ENCODE results near the gene PPT2. TPM values are rescaled to one million over a fixed set of nuclear protein-coding genes. Genes with fewer than 3 reads are reported as not detected.
"Not testable (repeated sequence)": the region's sequence is repeated elsewhere in the genome, so short reads cannot be mapped to it uniquely, and the experiment has no call there.

Gene PPT2
- polyA plus RNA-seq, 2 of the 4 experiments (the other 2 are of a cell fraction), result 9.3 to 11.7 TPM

DNA sequence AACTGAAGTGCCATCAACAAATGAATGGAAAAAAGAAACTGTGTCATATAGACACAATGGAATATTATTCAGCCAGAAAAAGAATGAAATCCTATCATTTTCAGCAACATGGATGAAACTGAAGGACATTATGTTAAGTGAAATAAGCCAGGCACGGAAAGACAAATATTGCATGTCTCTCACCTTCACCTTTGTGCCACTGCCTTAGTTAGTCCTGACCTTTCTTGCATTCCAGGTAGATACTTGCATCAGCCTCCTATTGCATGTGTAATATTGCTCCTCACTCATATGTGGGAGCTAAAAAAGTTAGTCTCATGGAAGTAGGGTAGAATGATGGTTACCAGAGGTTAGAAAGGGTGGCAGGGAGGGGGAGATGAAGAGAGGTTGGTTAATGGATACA, 55.1 kb downstream of the PPT2 start:
- Histone ChIP-seq H3K4me3 (no peak overlapping the region), H3K4me2 (no peak overlapping the region), H3K27ac (no peak overlapping the region), H3K4me1 (no peaks in the 10 kb centered on the region), H3K9me3 (no peaks in the 10 kb centered on the region)
- FAIRE-seq, result no peak
- POLR2A ChIA-PET, result no interaction called here
- WGBS (ENCODE audit: missing lambda C conversion rate), result 0% methylated on average over 1 of the region's 1 CpG
- TF ChIP-seq RNF2 (IDR thresholded peaks at IDR 0.05; ENCODE audit: borderline replicate concordance, low read depth), result no peak
- no peak for TF ChIP-seq HOXB5 (CRISPR knock-in tag; IDR thresholded peaks at IDR 0.05)
- no peak for TF ChIP-seq MAFK (IDR thresholded peaks at IDR 0.05; ENCODE audit: partially characterized antibody)
- CTCF ChIA-PET, result no interaction called here
- no peak for DNase-seq (ENCODE audit: low read depth in 1 of 2, low spot score in 1 of 2)
- no peak for ATAC-seq

DNA sequence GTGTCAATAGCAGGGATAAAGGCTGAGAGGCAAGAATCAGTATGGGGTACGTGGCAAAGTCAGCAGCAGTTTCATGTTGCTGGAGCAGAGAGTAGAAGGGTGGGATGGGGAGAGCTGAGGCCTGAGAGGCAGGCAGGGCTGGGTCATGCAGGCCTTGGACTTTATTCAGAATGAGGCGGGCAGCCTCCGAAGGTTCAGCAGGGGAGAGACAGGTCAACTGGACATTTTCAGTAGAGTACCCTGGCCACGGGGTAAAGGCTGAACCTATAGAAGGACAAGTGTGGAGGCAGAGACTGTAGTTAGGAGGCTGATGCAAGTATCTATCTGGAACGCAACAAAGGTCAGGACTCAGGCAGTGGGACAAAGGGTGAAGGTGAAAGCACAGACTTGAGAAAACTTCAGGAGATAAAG, 56.3 kb downstream of the PPT2 start:
- no peak for DNase-seq (ENCODE audit: low read depth in 1 of 2, low spot score in 1 of 2)
- CTCF ChIA-PET, result interaction anchor here (0.7 to 1.4 kb wide), 2 partner anchors 15 to 94 kb away, joined by 3 read pairs; no protein-coding TSS in a partner anchor
- no peak overlapping the region for H3K27ac ChIP-seq
- no peak overlapping the region for H3K4me2 ChIP-seq
- POLR2A ChIA-PET, result no interaction called here
- no peak for TF ChIP-seq HOXA7 (CRISPR knock-in tag; IDR thresholded peaks at IDR 0.05)
- no peak overlapping the region for H3K4me3 ChIP-seq
- H3K4me1 ChIP-seq, result no peaks in the 10 kb centered on the region
- no peaks in the 10 kb centered on the region for H3K9me3 ChIP-seq
- ATAC-seq, result no peak; a peak in 1 of 6 replicates
- 61% methylated on average over 5 of the region's 5 CpGs for WGBS (ENCODE audit: missing lambda C conversion rate)
- FAIRE-seq, result no peak

DNA sequence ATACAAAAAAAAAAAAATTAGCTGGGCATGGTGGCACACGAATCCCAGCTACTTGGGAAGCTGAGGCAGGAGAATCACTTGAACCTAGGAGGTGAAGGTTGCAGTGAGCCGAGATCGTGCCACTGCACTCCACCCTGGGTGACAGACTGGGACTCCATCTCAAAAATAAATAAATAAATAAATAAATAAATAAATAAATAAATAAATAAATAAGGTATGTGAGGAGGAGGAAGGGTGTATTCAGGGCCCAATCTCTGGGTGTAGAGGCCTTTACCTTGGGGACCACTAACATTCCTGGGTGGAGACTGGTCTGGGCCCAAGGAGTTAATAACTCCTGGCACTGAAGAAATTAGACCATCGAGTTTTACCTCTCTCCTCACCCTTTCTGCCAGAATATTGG, 57.5 kb downstream of the PPT2 start:
- CTCF ChIA-PET, result interaction anchor here (1.0 to 1.5 kb wide), 2 partner anchors 16 to 23 kb away, joined by 3 read pairs; no protein-coding TSS in a partner anchor
- H3K9me3 ChIP-seq; FAIRE-seq; H3K4me1 ChIP-seq; H3K27ac ChIP-seq; POLR2A ChIA-PET; DNase-seq (ENCODE audit: low read depth in 1 of 2, low spot score in 1 of 2); H3K4me2 ChIP-seq; ATAC-seq; H3K4me3 ChIP-seq: not testable (repeated sequence)
- TF ChIP-seq ZC3H11A (IDR thresholded peaks at IDR 0.05), result peak; percentile 79
- 60% methylated on average over 4 of the region's 4 CpGs for WGBS (ENCODE audit: missing lambda C conversion rate)

DNA sequence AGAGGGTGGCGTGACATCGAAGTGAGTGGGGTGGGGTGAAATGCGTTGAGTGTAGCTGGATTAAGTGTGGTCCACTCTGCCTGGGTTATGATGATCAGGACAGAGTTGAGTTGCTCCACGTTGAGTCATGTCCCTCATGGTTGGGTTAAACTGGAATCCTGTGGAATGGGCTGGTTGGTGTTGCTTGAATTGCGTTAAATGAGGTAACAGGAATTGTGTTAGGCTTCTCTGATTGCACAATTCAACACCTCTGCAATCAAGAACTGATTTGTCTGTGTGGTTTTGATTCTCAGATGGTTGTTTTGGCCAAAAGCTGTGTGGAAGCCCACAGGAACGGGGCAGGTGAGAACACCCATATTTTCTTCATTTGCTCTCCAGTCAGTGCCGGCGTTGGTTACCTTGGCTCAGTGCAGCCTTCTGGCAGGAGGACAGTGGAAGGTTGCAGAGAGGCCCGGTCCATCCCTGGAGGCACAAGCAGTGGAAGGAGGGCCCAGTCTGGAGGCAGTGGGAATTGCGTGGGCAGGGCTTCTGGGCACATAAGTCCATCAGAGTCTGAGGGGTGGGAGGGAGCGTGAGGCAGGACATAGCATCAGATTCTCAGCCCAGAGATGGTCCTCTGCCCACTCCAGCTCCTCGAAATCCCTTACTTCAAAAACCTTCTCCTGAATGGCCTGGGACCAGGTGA, 58.3 kb downstream of the PPT2 start:
- TF ChIP-seq, protein P1, sequence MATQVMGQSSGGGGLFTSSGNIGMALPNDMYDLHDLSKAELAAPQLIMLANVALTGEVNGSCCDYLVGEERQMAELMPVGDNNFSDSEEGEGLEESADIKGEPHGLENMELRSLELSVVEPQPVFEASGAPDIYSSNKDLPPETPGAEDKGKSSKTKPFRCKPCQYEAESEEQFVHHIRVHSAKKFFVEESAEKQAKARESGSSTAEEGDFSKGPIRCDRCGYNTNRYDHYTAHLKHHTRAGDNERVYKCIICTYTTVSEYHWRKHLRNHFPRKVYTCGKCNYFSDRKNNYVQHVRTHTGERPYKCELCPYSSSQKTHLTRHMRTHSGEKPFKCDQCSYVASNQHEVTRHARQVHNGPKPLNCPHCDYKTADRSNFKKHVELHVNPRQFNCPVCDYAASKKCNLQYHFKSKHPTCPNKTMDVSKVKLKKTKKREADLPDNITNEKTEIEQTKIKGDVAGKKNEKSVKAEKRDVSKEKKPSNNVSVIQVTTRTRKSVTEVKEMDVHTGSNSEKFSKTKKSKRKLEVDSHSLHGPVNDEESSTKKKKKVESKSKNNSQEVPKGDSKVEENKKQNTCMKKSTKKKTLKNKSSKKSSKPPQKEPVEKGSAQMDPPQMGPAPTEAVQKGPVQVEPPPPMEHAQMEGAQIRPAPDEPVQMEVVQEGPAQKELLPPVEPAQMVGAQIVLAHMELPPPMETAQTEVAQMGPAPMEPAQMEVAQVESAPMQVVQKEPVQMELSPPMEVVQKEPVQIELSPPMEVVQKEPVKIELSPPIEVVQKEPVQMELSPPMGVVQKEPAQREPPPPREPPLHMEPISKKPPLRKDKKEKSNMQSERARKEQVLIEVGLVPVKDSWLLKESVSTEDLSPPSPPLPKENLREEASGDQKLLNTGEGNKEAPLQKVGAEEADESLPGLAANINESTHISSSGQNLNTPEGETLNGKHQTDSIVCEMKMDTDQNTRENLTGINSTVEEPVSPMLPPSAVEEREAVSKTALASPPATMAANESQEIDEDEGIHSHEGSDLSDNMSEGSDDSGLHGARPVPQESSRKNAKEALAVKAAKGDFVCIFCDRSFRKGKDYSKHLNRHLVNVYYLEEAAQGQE (IDR thresholded peaks at IDR 0.05), result no peak
- no peak for TF ChIP-seq ZC3H11A (IDR thresholded peaks at IDR 0.05)
- TF ChIP-seq EHF (CRISPR knock-in tag; IDR thresholded peaks at IDR 0.05), result no peak
- TF ChIP-seq EHMT2 (IDR thresholded peaks at IDR 0.05; ENCODE audit: low read depth), result no peak
- TF ChIP-seq JUN (IDR thresholded peaks at IDR 0.05), result no peak
- TF ChIP-seq SMC3 (IDR thresholded peaks at IDR 0.05), result no peak
- no peak overlapping the region for H3K27ac ChIP-seq
- CTCF ChIA-PET, result interaction anchor here (1.5 kb wide), 1 partner anchor 17 kb away, joined by 3 read pairs; no protein-coding TSS in a partner anchor
- POLR2A ChIA-PET, result no interaction called here
- no peak overlapping the region for H3K4me2 ChIP-seq
- FAIRE-seq, result no peak
- H3K4me3 ChIP-seq, result no peak overlapping the region
- no peak for DNase-seq (ENCODE audit: low read depth in 1 of 2, low spot score in 1 of 2)
- no peak for ATAC-seq
- H3K9me3 ChIP-seq, result no peaks in the 10 kb centered on the region
- no peaks in the 10 kb centered on the region for H3K4me1 ChIP-seq
- WGBS (ENCODE audit: missing lambda C conversion rate), result 64% methylated on average over 11 of the region's 12 CpGs

Small RNAs within 50 kb of the gene (small RNA-seq; reads per million reads assigned to genes)
- gene AL662884.1 (0 reads per million in 6 experiments), gene MIR6833 (0 reads per million in 6 experiments)

Other genes starting within 250 kb of the PPT2 start
- gene C2, start 226.4 kb upstream of the PPT2 start, polyA plus RNA-seq (2011; rRNA removed), result 0.83 and 0.87 TPM in 2 replicates
- gene C2, start 226.4 kb upstream of the PPT2 start, polyA plus RNA-seq (2017; fragmentation: RNase III; extraction: RNeasy Plus Mini Kit Qiagen cat#74134 plus additional on column Dnase treatment), result 0.22 to 0.41 TPM (median 0.36 TPM) in 3 replicates
- gene CFB, start 208.0 kb upstream of the PPT2 start, polyA plus RNA-seq (2011; rRNA removed), result 5.6 and 8.6 TPM in 2 replicates
- gene CFB, start 208.0 kb upstream of the PPT2 start, polyA plus RNA-seq (2017; fragmentation: RNase III; extraction: RNeasy Plus Mini Kit Qiagen cat#74134 plus additional on column Dnase treatment), result 2.7 to 4.9 TPM (median 4.4 TPM) in 3 replicates
- gene NELFE, start 195.2 kb upstream of the PPT2 start, polyA plus RNA-seq (2011; rRNA removed), result 54.1 and 64.2 TPM in 2 replicates
- gene NELFE, start 195.2 kb upstream of the PPT2 start, polyA plus RNA-seq (2017; fragmentation: RNase III; extraction: RNeasy Plus Mini Kit Qiagen cat#74134 plus additional on column Dnase treatment), result 70.6 to 73.6 TPM (median 72.4 TPM) in 3 replicates
- 20.8 and 23.4 TPM in 2 replicates for gene SKIC2, start 195.0 kb upstream of the PPT2 start, polyA plus RNA-seq (2011; rRNA removed)
- gene SKIC2, start 195.0 kb upstream of the PPT2 start, polyA plus RNA-seq (2017; fragmentation: RNase III; extraction: RNeasy Plus Mini Kit Qiagen cat#74134 plus additional on column Dnase treatment), result 33.2 to 40.5 TPM (median 37.5 TPM) in 3 replicates
- 12.7 and 16.0 TPM in 2 replicates for gene DXO, start 182.0 kb upstream of the PPT2 start, polyA plus RNA-seq (2011; rRNA removed)
- 11.6 to 15.6 TPM (median 14.6 TPM) in 3 replicates for gene DXO, start 182.0 kb upstream of the PPT2 start, polyA plus RNA-seq (2017; fragmentation: RNase III; extraction: RNeasy Plus Mini Kit Qiagen cat#74134 plus additional on column Dnase treatment)
- 1.6 and 1.8 TPM in 2 replicates for gene C4A, start 172.1 kb upstream of the PPT2 start, polyA plus RNA-seq (2011; rRNA removed)
- gene C4A, start 172.1 kb upstream of the PPT2 start, polyA plus RNA-seq (2017; fragmentation: RNase III; extraction: RNeasy Plus Mini Kit Qiagen cat#74134 plus additional on column Dnase treatment), result 1.3 to 1.4 TPM (median 1.4 TPM) in 3 replicates
- gene C4B, start 139.3 kb upstream of the PPT2 start, polyA plus RNA-seq (2011; rRNA removed), result 1.2 and 1.3 TPM in 2 replicates
- 1.0 to 1.3 TPM (median 1.3 TPM) in 3 replicates for gene C4B, start 139.3 kb upstream of the PPT2 start, polyA plus RNA-seq (2017; fragmentation: RNase III; extraction: RNeasy Plus Mini Kit Qiagen cat#74134 plus additional on column Dnase treatment)
- gene CYP21A2, start 115.7 kb upstream of the PPT2 start, polyA plus RNA-seq (2011; rRNA removed), result not detected in 2 replicates
- not detected in 3 replicates for gene CYP21A2, start 115.7 kb upstream of the PPT2 start, polyA plus RNA-seq (2017; fragmentation: RNase III; extraction: RNeasy Plus Mini Kit Qiagen cat#74134 plus additional on column Dnase treatment)
- 0.80 and 1.3 TPM in 2 replicates for gene TNXB, start 44.8 kb upstream of the PPT2 start, polyA plus RNA-seq (2011; rRNA removed)
- 0.51 to 1.7 TPM (median 0.64 TPM) in 3 replicates for gene TNXB, start 44.8 kb upstream of the PPT2 start, polyA plus RNA-seq (2017; fragmentation: RNase III; extraction: RNeasy Plus Mini Kit Qiagen cat#74134 plus additional on column Dnase treatment)
- 19.3 and 41.2 TPM in 2 replicates for gene ATF6B, start 25.9 kb upstream of the PPT2 start, polyA plus RNA-seq (2011; rRNA removed)
- gene ATF6B, start 25.9 kb upstream of the PPT2 start, polyA plus RNA-seq (2017; fragmentation: RNase III; extraction: RNeasy Plus Mini Kit Qiagen cat#74134 plus additional on column Dnase treatment), result 23.1 to 33.8 TPM (median 29.0 TPM) in 3 replicates
- gene FKBPL, start 23.9 kb upstream of the PPT2 start, polyA plus RNA-seq (2011; rRNA removed), result 3.5 and 3.8 TPM in 2 replicates
- gene FKBPL, start 23.9 kb upstream of the PPT2 start, polyA plus RNA-seq (2017; fragmentation: RNase III; extraction: RNeasy Plus Mini Kit Qiagen cat#74134 plus additional on column Dnase treatment), result 7.0 to 7.5 TPM (median 7.2 TPM) in 3 replicates
- 0.19 and 0.40 TPM in 2 replicates for gene PRRT1, start 2.2 kb upstream of the PPT2 start, polyA plus RNA-seq (2011; rRNA removed)
- 0.52 to 1.0 TPM (median 0.63 TPM) in 3 replicates for gene PRRT1, start 2.2 kb upstream of the PPT2 start, polyA plus RNA-seq (2017; fragmentation: RNase III; extraction: RNeasy Plus Mini Kit Qiagen cat#74134 plus additional on column Dnase treatment)
- gene EGFL8, start 10.5 kb downstream of the PPT2 start, polyA plus RNA-seq (2011; rRNA removed), result 1.6 and 2.0 TPM in 2 replicates
- gene EGFL8, start 10.5 kb downstream of the PPT2 start, polyA plus RNA-seq (2017; fragmentation: RNase III; extraction: RNeasy Plus Mini Kit Qiagen cat#74134 plus additional on column Dnase treatment), result 2.8 to 3.1 TPM (median 2.9 TPM) in 3 replicates
- 40.6 and 50.0 TPM in 2 replicates for gene AGPAT1, start 21.9 kb downstream of the PPT2 start, polyA plus RNA-seq (2011; rRNA removed)
- gene AGPAT1, start 21.9 kb downstream of the PPT2 start, polyA plus RNA-seq (2017; fragmentation: RNase III; extraction: RNeasy Plus Mini Kit Qiagen cat#74134 plus additional on column Dnase treatment), result 28.7 to 30.0 TPM (median 29.4 TPM) in 3 replicates
- 49.1 and 54.1 TPM in 2 replicates for gene RNF5, start 24.3 kb downstream of the PPT2 start, polyA plus RNA-seq (2011; rRNA removed)
- gene RNF5, start 24.3 kb downstream of the PPT2 start, polyA plus RNA-seq (2017; fragmentation: RNase III; extraction: RNeasy Plus Mini Kit Qiagen cat#74134 plus additional on column Dnase treatment), result 46.2 to 64.1 TPM (median 62.7 TPM) in 3 replicates
- 1.4 and 1.6 TPM in 2 replicates for gene AGER, start 30.1 kb downstream of the PPT2 start, polyA plus RNA-seq (2011; rRNA removed)
- 1.4 to 2.4 TPM (median 2.1 TPM) in 3 replicates for gene AGER, start 30.1 kb downstream of the PPT2 start, polyA plus RNA-seq (2017; fragmentation: RNase III; extraction: RNeasy Plus Mini Kit Qiagen cat#74134 plus additional on column Dnase treatment)
- 27.0 and 27.4 TPM in 2 replicates for gene PBX2, start 36.1 kb downstream of the PPT2 start, polyA plus RNA-seq (2011; rRNA removed)
- 24.8 to 32.5 TPM (median 30.8 TPM) in 3 replicates for gene PBX2, start 36.1 kb downstream of the PPT2 start, polyA plus RNA-seq (2017; fragmentation: RNase III; extraction: RNeasy Plus Mini Kit Qiagen cat#74134 plus additional on column Dnase treatment)
- 0.15 and 0.36 TPM in 2 replicates for gene GPSM3, start 38.5 kb downstream of the PPT2 start, polyA plus RNA-seq (2011; rRNA removed)
- gene GPSM3, start 38.5 kb downstream of the PPT2 start, polyA plus RNA-seq (2017; fragmentation: RNase III; extraction: RNeasy Plus Mini Kit Qiagen cat#74134 plus additional on column Dnase treatment), result 0.19 to 0.30 TPM (median 0.22 TPM) in 3 replicates
- gene NOTCH4, start 69.9 kb downstream of the PPT2 start, polyA plus RNA-seq (2011; rRNA removed), result 0.66 and 0.70 TPM in 2 replicates
- 0.22 to 0.44 TPM (median 0.32 TPM) in 3 replicates for gene NOTCH4, start 69.9 kb downstream of the PPT2 start, polyA plus RNA-seq (2017; fragmentation: RNase III; extraction: RNeasy Plus Mini Kit Qiagen cat#74134 plus additional on column Dnase treatment)
- gene TSBP1, start 217.8 kb downstream of the PPT2 start, polyA plus RNA-seq (2011; rRNA removed), result not detected in 2 replicates
- not detected in 3 replicates for gene TSBP1, start 217.8 kb downstream of the PPT2 start, polyA plus RNA-seq (2017; fragmentation: RNase III; extraction: RNeasy Plus Mini Kit Qiagen cat#74134 plus additional on column Dnase treatment)

Data from A549 (cell line).